Esophagus mucosa (tissue), 1 donor: ENCODE results near the gene CYP46A1. TPM values are rescaled to one million over a fixed set of nuclear protein-coding genes. Genes with fewer than 3 reads are reported as not detected.
"Not testable (repeated sequence)": the region's sequence is repeated elsewhere in the genome, so short reads cannot be mapped to it uniquely, and the experiment has no call there.

Experiments used
- ATAC-seq: fragments of 200-7000 bp; cut with Tn5 transposase; one replicate; pipeline ENCODE4 v1.9.1; 2020
- total RNA-seq: library from RNA; stranded (reverse); gene quantifications from one replicate; pipeline ENCODE4 v1.2.4, GENCODE V29; 2023
- donor health status: DM: yes; HTN: yes; CAD: no.

Gene CYP46A1
- total RNA-seq, 1 donor from 2014 or later = not detected

DNA sequence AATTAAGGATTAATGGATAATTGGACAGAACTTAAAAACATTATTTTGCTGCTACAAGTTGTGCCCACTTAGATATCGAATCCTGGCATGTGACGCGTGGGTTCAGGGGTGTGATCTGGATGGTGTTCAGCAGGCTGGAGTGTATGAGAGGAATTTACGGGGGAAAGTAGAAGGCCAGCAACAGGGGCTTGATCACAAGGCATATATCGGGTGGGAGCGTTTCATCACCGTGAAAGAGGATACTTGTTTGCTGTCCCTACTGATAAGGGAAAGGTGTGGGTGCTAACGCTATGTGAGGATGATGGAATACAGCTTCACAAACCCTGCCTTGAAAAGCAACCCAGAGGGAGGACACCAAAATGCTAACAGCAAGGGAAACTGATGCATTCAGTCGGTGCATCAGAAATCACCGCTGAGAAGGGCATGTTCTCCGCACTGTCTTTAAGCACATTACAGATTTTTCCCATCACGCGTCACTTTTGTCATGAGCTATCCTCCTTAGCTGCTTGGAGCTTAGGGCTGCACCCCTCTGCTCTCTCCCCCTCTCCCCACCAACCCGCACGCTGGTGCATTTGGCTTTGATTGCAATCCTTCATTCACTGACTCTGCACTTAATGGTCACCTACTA is 25.8 kb upstream of the CYP46A1 start:
- no peak for ATAC-seq

GRCh38 chr14:99659333-99659741 is 24.8 kb upstream of the CYP46A1 start:
- ATAC-seq = peak; percentile 7

DNA sequence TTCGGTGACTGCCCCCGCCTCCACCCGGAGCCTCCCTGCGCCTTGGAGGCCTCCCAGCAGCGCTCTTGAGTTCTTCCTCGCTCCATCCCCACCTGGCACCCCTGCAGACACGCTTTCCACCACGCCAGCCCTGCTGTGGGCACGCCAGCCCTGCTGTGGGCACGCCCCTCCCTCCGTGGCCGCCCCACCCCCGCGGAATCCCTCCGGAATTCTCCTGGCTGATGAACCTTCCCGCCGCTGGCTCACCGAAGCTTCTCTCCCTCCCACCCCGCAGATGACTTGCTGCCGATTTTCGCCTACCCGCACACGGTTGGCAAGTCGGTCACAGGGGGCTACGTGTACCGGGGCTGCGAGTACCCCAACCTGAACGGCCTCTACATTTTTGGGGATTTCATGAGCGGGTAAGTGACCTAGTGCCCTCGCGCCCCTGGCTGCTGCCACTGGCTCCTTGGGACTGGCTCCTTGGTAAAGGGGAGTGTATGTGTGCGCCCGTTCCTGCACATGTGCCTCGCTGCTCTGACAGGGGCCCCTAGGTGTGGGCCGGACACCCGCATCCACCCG is 24.0 kb upstream of the CYP46A1 start:
- ATAC-seq = no peak

DNA sequence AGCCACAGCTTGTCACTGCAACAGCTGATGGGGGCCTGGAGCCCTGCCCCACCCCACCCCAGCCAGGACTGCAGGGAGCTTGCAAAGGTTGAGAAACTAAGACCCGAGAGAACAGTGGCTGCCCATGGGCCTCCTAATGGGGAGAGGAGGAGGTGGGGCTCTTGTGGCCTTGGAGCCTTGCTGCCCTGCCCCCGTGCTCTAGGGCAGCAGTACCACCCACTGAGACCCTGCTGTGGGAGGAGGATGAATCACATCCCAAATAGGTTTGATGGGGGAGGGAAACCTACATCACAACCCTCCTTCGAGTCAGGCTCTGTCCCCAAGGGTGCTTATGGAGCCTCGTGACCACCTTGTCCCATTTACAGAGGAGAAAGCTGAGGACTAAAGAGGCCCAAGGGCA is 23.3 kb upstream of the CYP46A1 start:
- no peak for ATAC-seq

- ATAC-seq = not testable (repeated sequence)
Observed at GRCh38 chr14:99661206-99661605, 22.9 kb upstream of the CYP46A1 start.

DNA sequence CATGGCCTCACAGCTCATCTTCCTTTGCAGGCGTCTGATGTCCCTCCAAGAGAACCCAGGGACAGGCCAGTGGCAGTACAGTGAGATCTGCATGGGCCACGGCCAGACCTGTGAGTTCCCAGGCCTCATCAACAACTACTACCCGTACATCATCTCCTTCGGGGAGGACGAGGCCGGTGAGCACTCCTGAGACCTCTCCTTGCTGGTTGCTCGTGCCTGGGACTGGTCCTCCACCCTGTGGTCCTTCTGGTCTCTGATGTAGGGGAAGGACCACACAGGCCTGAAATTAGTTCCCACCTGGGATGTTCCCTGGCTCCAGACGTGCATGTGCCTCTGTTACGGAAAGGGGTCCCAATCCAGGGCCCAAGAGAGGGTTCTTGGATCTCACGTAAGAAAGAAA is 21.3 kb upstream of the CYP46A1 start:
- ATAC-seq = no peak

GRCh38 chr14:99663386-99664057 is 20.6 kb upstream of the CYP46A1 start:
- ATAC-seq = no peak

DNA sequence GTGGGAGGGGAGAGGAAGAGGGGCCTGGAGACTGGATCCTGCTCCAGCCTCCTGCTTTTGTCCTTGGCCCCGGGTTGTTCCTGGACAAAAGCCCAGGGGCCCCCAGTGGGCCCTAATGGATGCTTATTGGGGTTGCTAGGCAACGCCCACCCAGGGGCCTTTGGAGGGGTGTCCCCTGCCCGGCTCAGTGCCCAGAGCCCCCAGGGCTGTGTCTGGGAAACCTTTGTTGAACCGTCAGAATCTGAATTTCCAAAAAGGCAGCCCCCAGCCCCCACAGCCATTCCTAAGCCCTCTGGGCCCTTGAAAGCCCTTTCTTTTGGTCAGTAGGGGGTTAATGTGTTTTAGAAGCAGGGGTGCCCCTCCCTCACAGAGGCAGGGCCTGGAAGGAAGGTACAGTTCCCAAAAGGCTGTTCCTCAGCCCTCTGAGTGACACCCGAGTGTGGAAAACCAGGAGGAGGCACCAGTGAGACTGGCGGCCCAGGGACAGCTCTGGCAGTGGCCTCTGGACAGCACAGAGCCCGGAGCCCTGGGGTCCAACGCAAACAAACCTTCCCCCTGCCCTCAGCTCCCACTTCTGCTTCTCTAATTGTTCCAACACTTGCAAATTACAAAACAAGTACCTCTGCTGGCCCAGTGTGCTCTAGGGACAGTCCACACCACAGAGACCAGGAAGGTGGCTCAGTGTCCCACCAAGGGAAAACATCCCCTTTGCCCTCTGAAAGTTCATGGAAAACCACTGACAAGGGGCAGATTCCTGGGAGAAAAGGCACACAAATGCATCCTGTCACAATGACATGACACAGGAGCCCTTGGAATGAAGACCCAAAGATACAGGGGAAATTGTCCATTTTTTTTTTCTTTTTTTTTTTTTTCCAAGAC is 19.8 kb upstream of the CYP46A1 start:
- ATAC-seq = no peak

DNA sequence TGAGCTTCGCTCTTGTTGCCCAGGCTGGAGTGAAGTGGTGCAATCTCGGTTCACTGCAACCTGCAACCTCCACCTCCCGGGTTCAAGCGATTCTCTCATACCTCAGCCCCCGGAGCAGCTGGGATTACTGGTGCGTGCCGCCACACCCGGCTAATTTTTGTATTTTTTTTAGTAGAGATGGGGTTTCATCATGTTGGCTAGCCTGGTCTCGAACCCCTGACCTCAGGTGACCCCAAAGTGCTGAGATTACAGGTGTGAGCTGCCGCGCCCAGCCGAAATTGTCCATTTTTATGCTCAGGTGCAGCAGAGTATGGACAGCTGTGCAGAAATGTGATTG is 19.2 kb upstream of the CYP46A1 start:
- no peak for ATAC-seq

GRCh38 chr14:99666533-99666932 is 17.6 kb upstream of the CYP46A1 start:
- no peak for ATAC-seq

- ATAC-seq = no peak
Observed at GRCh38 chr14:99667045-99667444, 17.1 kb upstream of the CYP46A1 start.

DNA sequence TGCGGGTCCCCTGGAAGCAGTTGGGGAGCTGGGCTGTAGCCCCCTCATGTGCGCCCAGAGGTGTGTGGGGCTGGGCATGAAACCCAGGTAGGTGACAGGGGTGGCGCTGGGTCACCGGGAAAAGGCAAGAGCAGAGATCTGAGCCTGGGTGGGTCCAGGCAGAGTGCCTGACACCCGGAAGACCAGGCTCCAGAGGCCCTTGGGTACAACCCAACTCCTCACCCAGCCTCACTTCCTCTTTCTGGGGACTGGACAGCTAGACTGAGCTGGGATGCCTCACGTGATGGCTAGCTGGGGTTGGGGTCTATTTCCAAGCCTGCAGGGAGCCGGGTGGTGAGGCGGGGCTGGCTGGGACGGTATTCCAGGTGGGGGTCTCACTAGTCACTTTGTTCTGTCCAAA is 16.3 kb upstream of the CYP46A1 start:
- no peak for ATAC-seq

- no peak for ATAC-seq
Observed at GRCh38 chr14:99668307-99669295, 15.5 kb upstream of the CYP46A1 start.

GRCh38 chr14:99670361-99671234 is 13.5 kb upstream of the CYP46A1 start:
- ATAC-seq = no peak

- no peak for ATAC-seq
Observed at GRCh38 chr14:99671235-99672224, 12.6 kb upstream of the CYP46A1 start.

DNA sequence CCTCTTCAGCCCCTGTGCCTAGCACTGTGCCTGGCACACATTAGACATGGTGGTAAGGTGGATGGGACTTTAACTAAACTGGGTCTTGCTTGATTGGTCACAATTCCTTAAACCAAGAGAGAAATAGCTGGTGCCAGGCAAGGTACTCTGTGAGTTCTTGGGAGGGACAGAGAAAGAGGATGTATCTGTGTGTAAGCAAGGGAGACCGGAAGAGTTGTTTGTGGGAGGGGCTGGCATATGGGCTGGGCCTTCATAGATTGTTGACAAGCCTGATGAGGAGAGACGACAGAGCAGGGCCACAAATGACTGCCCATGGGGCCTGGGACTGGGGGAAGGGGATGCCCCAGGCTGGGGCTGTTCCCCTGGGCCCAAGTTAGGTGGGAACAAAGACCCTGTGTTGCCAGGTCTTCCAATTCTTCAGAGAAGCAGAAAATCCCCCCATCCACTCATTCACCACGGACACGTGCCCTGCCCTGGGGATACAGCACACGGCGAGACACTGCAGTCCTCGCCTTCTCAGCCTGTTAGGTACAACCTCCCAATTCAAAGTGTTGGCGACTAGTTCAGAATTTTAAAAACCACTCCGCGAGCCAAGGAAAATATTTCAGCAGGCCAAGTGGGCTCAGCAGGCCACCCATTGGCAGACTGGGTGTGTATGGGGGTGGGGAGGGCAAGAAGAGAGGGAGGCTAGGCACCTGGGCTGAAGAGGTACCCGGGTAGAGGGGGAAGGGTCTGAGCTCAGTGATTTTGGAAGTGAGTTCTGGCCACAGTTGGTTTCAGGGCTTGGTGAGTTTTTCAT is 11.4 kb upstream of the CYP46A1 start:
- no peak for ATAC-seq

GRCh38 chr14:99673305-99674063 is 10.6 kb upstream of the CYP46A1 start:
- no peak for ATAC-seq

- ATAC-seq = no peak
Observed at GRCh38 chr14:99674064-99674650, 9.9 kb upstream of the CYP46A1 start.
